IMR-90 (cell line): ENCODE results near the gene NYAP1. TPM values are rescaled to one million over a fixed set of nuclear protein-coding genes. Genes with fewer than 3 reads are reported as not detected.

Source experiments
- ATAC-seq: fragments of 200-7000 bp; cut with Tn5 transposase; 2 replicates; pipeline ENCODE4 v1.9.1; 2020; ENCODE audit warnings: low read depth, mild to moderate bottlenecking, moderate library complexity
- BruUV-seq: library from RNA; stranded (reverse); fragments of 400-500 nt; replicated peaks from 2 replicates; lab custom pipeline; 2021; lab: Mats Ljungman, UMichigan
- CTCF ChIA-PET: fragments of 300-600 bp; formaldehyde crosslinking; extraction: SDS; loops from one replicate; lab custom pipeline; 2021; ENCODE audit warnings: antibody characterized with exemption; lab: Yijun Ruan, JAX
- POLR2A ChIA-PET: fragments of 300-600 bp; sonication (Branson Sonifier 250); formaldehyde crosslinking; loops from one replicate; lab custom pipeline; 2022; ENCODE audit warnings: antibody characterized with exemption; ENCODE audit not compliant: unreplicated experiment; lab: Charles Lee
- DNase-seq: peaks from one replicate; pipeline ENCODE4 v3.0.0; 2013
- H2AFZ ChIP-seq: replicated peaks from 2 replicates; pipeline ENCODE3; 2013; ENCODE audit warnings: low read length, mild to moderate bottlenecking; ENCODE audit not compliant: poor library complexity
- H2AK5ac ChIP-seq: 2 replicates; pipeline ENCODE4 v1.6.1; 2013; ENCODE audit warnings: low read depth, low read length, inconsistent platforms
- H2AK9ac ChIP-seq: replicated peaks from 2 replicates; pipeline ENCODE3; 2013; ENCODE audit warnings: mild to moderate bottlenecking, low read depth, low read length, moderate library complexity; ENCODE audit not compliant: poor library complexity
- H2BK120ac ChIP-seq: 2 replicates; pipeline ENCODE4 v1.6.1; 2013; ENCODE audit warnings: low read depth, low read length, inconsistent platforms
- H2BK15ac ChIP-seq: 3 replicates; pipeline ENCODE4 v1.6.1; 2013; ENCODE audit warnings: low read depth, low read length, inconsistent platforms
- H2BK20ac ChIP-seq: 2 replicates; pipeline ENCODE4 v1.6.1; 2013; ENCODE audit warnings: low read depth, mild to moderate bottlenecking, inconsistent platforms, low read length, moderate library complexity
- H2BK5ac ChIP-seq: 2 replicates; pipeline ENCODE4 v1.6.1; 2013; ENCODE audit warnings: mild to moderate bottlenecking, low read depth, low read length, inconsistent platforms; ENCODE audit not compliant: poor library complexity, severe bottlenecking
- H3K14ac ChIP-seq: replicated peaks from 2 replicates; pipeline ENCODE4 v1.6.1; 2013; ENCODE audit warnings: low read depth, low read length, inconsistent platforms
- H3K18ac ChIP-seq: 2 replicates; pipeline ENCODE4 v1.6.1; 2013; ENCODE audit warnings: low read depth, low read length, control low read depth
- H3K23ac ChIP-seq: 2 replicates; pipeline ENCODE4 v1.6.1; 2013; ENCODE audit warnings: low read depth, low read length, inconsistent platforms
- H3K27ac ChIP-seq: 2 replicates; pipeline ENCODE4 v1.5.1; 2013; ENCODE audit warnings: mild to moderate bottlenecking, control low read depth, low read length; ENCODE audit not compliant: insufficient read depth
- H3K27me3 ChIP-seq: 2 replicates; pipeline ENCODE4 v1.6.1; 2013; ENCODE audit warnings: low read length; ENCODE audit not compliant: control insufficient read depth, insufficient read depth
- H3K36me3 ChIP-seq: 2 replicates; pipeline ENCODE4 v1.6.1; 2013; ENCODE audit warnings: low read length, mixed read lengths; ENCODE audit not compliant: control insufficient read depth, insufficient read depth
- H3K4ac ChIP-seq: 2 replicates; pipeline ENCODE4 v1.6.1; 2013; ENCODE audit warnings: low read depth, low read length, inconsistent platforms
- H3K4me1 ChIP-seq: 2 replicates; pipeline ENCODE4 v1.6.1; 2013; ENCODE audit warnings: low read length, mixed read lengths; ENCODE audit not compliant: control insufficient read depth, insufficient read depth
- H3K4me2 ChIP-seq: 2 replicates; pipeline ENCODE4 v1.6.1; 2013; ENCODE audit warnings: low read depth, mild to moderate bottlenecking, control low read depth, low read length, moderate library complexity
- H3K4me3 ChIP-seq: 2 replicates; pipeline ENCODE4 v1.5.1; 2013; ENCODE audit warnings: low read depth, mild to moderate bottlenecking, control low read depth, low read length, moderate library complexity; ENCODE audit not compliant: insufficient read depth
- H3K56ac ChIP-seq: 2 replicates; pipeline ENCODE4 v1.6.1; 2013; ENCODE audit warnings: low read length, inconsistent platforms; ENCODE audit not compliant: insufficient read depth; ENCODE audit errors: extremely low read depth
- H3K79me1 ChIP-seq, 2 experiments: 2 replicates each; pipeline ENCODE4 v1.6.1; 2013; ENCODE audit warnings: low read length in 2 of 2, inconsistent platforms in 1 of 2, low read depth in 1 of 2
- H3K9ac ChIP-seq: 2 replicates; pipeline ENCODE4 v1.6.1; 2013; ENCODE audit warnings: low read depth, low read length, control low read depth
- H3K9me1 ChIP-seq: 2 replicates; pipeline ENCODE4 v1.6.1; 2013; ENCODE audit warnings: low read length, inconsistent platforms; ENCODE audit not compliant: insufficient read depth
- H3K9me3 ChIP-seq: 2 replicates; pipeline ENCODE4 v1.6.1; 2013; ENCODE audit warnings: low read length; ENCODE audit not compliant: control insufficient read depth, insufficient read depth
- H4K20me1 ChIP-seq: 2 replicates; pipeline ENCODE4 v1.6.1; 2013; ENCODE audit warnings: low read length, inconsistent platforms; ENCODE audit not compliant: insufficient read depth
- H4K5ac ChIP-seq: 2 replicates; pipeline ENCODE4 v1.6.1; 2013; ENCODE audit warnings: mild to moderate bottlenecking, low read depth, low read length, control low read depth
- H4K8ac ChIP-seq, 2 experiments: 2 replicates each; pipeline ENCODE4 v1.6.1; 2013; ENCODE audit warnings: low read depth in 2 of 2, low read length in 2 of 2, control low read depth in 1 of 2, inconsistent platforms in 1 of 2
- H4K91ac ChIP-seq: 2 replicates; pipeline ENCODE4 v1.6.1; 2013; ENCODE audit warnings: low read depth, low read length, inconsistent platforms; ENCODE audit not compliant: insufficient read depth
- BHLHE40 ChIP-seq: fragments of 150-350 bp; IDR thresholded peaks from 2 replicates; pipeline ENCODE4 v1.6.1; 2016; ENCODE audit warnings: mild to moderate bottlenecking, low read depth, low read length
- CHD1 ChIP-seq: IDR thresholded peaks from 2 replicates; pipeline ENCODE4 v1.6.1; 2012; ENCODE audit warnings: low read depth, low read length, improper control_type of control experiment
- MAFK ChIP-seq: IDR thresholded peaks from 2 replicates; pipeline ENCODE4 v1.6.1; 2012; ENCODE audit warnings: low read depth, low read length, improper control_type of control experiment
- MAZ ChIP-seq: IDR thresholded peaks from 2 replicates; pipeline ENCODE4 v1.6.1; 2012; ENCODE audit warnings: low read depth, mild to moderate bottlenecking, low read length, improper control_type of control experiment, moderate library complexity, borderline replicate concordance
- RCOR1 ChIP-seq: IDR thresholded peaks from 2 replicates; pipeline ENCODE4 v1.6.1; 2012; ENCODE audit warnings: mild to moderate bottlenecking, low read length, improper control_type of control experiment; ENCODE audit not compliant: insufficient replicate concordance
- RFX5 ChIP-seq: IDR thresholded peaks from 2 replicates; pipeline ENCODE4 v1.8.0; 2012; ENCODE audit warnings: low read depth, mild to moderate bottlenecking, low read length, moderate library complexity
- WGBS, 2 experiments: methylation state at CpG; one replicate each; pipeline versions ENCODE4 v1.1.5 to v1.1.7; 2013; ENCODE audit warnings: missing lambda C conversion rate in 2 of 2; ENCODE audit not compliant: insufficient read length in 1 of 2; ENCODE audit errors: extremely low coverage in 2 of 2; 5-methylcytosine and 5-hydroxymethylcytosine counted together
- dilution Hi-C: fragments of 300-500 bp; cut with HindIII; formaldehyde crosslinking; loops from one replicate; pipeline ENCODE4 v1.14.3; 2018; ENCODE audit warnings: low sequenced_read_pairs; ENCODE audit not compliant: unreplicated experiment
- in situ Hi-C: fragments of 300-500 bp; cut with MboI; formaldehyde crosslinking; loops from 3 replicates; pipeline ENCODE4 v1.14.3; 2019; ENCODE audit warnings: low sequenced_read_pairs, inconsistent platforms, mixed read lengths
- intact Hi-C: fragments of 100-400 bp; cut with micrococcal nuclease; formaldehyde crosslinking; loops from 2 replicates; pipeline ENCODE4 v1.10.0; 2022
- polyA plus RNA-seq, 3 experiments: library from polyadenylated mRNA; depleted of rRNA; stranded (reverse); fragments of >200 nt; gene quantifications; 2 replicates each; pipeline ENCODE4 v1.2.3, GENCODE V29; 2012; ENCODE audit warnings: low replicate concordance in 1 of 3
- total RNA-seq: library from RNA; depleted of rRNA; stranded (reverse); fragments of >200 nt; gene quantifications from 2 replicates; pipeline ENCODE4 v1.2.3, GENCODE V29; 2012
- TF ChIP-seq, protein P1 (sequence below): conservative IDR thresholded peaks from 2 replicates; pipeline ENCODE4 v1.5.1; 2012; ENCODE audit warnings: mild to moderate bottlenecking, low read depth, low read length, improper control_type of control experiment
- TF ChIP-seq, protein P2 (sequence below): fragments of 150-350 bp; IDR thresholded peaks from 2 replicates; pipeline ENCODE4 v1.6.1; 2016; ENCODE audit warnings: low read depth, mild to moderate bottlenecking, low read length, moderate library complexity, borderline replicate concordance

Gene NYAP1
- total and polyA plus RNA-seq, 2 of the 4 experiments (the other 2 are of a cell fraction), result 0.18 to 1.3 TPM

DNA sequence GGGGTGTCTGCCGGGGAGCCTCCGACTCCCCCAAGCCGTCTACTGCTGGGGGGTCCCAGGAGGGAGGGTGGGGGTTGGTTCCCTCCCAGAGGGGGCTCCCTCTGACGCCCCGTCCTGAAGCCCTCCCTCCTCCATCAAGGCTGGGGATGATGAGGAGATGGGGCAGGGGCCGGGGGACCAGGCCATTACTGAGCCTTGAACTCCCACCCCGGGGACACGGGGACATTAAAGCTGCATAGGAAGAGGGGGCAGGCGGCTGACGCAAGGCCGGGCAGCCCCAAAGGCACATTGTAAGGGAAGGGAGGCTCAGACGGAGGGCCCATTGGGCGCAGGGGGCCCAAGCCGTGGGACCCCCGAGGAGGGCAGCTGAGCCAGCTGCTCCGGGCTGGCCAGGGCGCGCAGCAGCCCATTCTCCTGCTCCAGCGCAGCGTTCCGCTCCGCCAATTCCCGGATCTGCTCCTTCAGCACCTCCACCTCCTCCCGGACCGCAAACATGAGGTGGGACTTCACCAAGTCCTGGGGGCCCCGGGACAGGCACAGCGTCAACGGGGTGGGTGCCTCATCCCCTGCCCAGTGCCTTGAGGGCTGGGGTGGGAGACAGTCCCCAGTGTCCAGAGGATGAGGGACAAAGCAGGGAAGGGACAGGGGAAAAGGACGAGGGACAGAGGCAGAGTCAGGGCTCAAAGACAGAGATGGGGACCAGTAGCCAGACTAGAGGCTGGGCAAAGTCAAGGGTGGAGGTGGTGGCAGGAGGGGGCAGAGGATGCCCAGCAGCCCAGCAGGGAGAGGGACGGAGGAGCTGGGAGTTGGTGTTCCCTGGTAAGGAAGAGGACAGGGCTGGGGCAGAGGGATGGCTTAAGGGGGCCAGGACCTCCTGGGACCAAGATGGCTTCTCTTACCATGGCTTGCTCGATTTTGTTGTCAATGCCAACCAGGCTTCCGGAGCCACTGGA lies 16.8 kb upstream of the NYAP1 start:
- ATAC-seq, result no peak
- no peak overlapping the region for H3K4me3 ChIP-seq
- H2BK5ac ChIP-seq, result no peak overlapping the region
- H2BK20ac ChIP-seq, result no peak overlapping the region
- no peaks in the 10 kb centered on the region for H3K9me3 ChIP-seq
- H3K4me1 ChIP-seq, result peaks cover 12% of the 10 kb centered on the region
- no peak overlapping the region for H3K14ac ChIP-seq
- no peak for DNase-seq
- ChIA-PET CTCF (no interaction called here), POLR2A (no interaction called here)
- WGBS, 2 experiments, result 86% methylated on average over 11 of the region's 32 CpGs; no CpG with 5 or more reads in 1 of the 2 experiments
- no peaks in the 10 kb centered on the region for H3K27me3 ChIP-seq
- no peak overlapping the region for H3K9ac ChIP-seq
- H3K79me1 ChIP-seq, result peaks cover 2 to 24% of the 10 kb centered on the region in 2 experiments; a peak in 1 of 4 replicates
- H4K5ac ChIP-seq, result no peak overlapping the region
- dilution Hi-C loops, result no loop called here
- H3K36me3 ChIP-seq, result peaks cover 29% of the 10 kb centered on the region; the same call in 1 of the 2 replicates
- H3K4me2 ChIP-seq, result no peak overlapping the region
- H2AK9ac ChIP-seq, result peak overlapping the region; percentile 85
- no TSS peak for BruUV-seq
- in situ Hi-C loops, result loop anchor here (10.0 to 25.0 kb wide), 2 partner anchors 228 to 395 kb away; partner anchors contain the start of genes GIGYF1, SLC12A9 and TRIP6
- H2AK5ac ChIP-seq, result peak overlapping the region; percentile 12; the same call in 1 of the 2 replicates
- no peak overlapping the region for H3K27ac ChIP-seq
- H3K56ac ChIP-seq, result no peak overlapping the region
- no peak for TF ChIP-seq RCOR1
- no peak for TF ChIP-seq CHD1
- TF ChIP-seq, protein P1, sequence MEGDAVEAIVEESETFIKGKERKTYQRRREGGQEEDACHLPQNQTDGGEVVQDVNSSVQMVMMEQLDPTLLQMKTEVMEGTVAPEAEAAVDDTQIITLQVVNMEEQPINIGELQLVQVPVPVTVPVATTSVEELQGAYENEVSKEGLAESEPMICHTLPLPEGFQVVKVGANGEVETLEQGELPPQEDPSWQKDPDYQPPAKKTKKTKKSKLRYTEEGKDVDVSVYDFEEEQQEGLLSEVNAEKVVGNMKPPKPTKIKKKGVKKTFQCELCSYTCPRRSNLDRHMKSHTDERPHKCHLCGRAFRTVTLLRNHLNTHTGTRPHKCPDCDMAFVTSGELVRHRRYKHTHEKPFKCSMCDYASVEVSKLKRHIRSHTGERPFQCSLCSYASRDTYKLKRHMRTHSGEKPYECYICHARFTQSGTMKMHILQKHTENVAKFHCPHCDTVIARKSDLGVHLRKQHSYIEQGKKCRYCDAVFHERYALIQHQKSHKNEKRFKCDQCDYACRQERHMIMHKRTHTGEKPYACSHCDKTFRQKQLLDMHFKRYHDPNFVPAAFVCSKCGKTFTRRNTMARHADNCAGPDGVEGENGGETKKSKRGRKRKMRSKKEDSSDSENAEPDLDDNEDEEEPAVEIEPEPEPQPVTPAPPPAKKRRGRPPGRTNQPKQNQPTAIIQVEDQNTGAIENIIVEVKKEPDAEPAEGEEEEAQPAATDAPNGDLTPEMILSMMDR, result no peak
- TF ChIP-seq RFX5, result no peak
- TF ChIP-seq BHLHE40, result no peak
- no peak for TF ChIP-seq MAZ
- TF ChIP-seq, protein P2, sequence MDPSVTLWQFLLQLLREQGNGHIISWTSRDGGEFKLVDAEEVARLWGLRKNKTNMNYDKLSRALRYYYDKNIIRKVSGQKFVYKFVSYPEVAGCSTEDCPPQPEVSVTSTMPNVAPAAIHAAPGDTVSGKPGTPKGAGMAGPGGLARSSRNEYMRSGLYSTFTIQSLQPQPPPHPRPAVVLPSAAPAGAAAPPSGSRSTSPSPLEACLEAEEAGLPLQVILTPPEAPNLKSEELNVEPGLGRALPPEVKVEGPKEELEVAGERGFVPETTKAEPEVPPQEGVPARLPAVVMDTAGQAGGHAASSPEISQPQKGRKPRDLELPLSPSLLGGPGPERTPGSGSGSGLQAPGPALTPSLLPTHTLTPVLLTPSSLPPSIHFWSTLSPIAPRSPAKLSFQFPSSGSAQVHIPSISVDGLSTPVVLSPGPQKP, result no peak
- TF ChIP-seq MAFK, result no peak
- H4K91ac ChIP-seq, result no peak overlapping the region
- no peak overlapping the region for H2BK120ac ChIP-seq
- intact Hi-C loops, result no loop called here
- H3K9me1 ChIP-seq, result peaks cover 9% of the 10 kb centered on the region
- H2BK15ac ChIP-seq, result no peak overlapping the region
- H4K20me1 ChIP-seq, result peaks cover 11% of the 10 kb centered on the region
- H3K18ac ChIP-seq, result no peak overlapping the region
- no peak overlapping the region for H2AFZ ChIP-seq
- no peak overlapping the region for H4K8ac ChIP-seq
- H3K4ac ChIP-seq, result no peak overlapping the region
- H3K23ac ChIP-seq, result no peak overlapping the region
